ENCODE data around the gene GCHFR.

Gene GCHFR

DNA sequence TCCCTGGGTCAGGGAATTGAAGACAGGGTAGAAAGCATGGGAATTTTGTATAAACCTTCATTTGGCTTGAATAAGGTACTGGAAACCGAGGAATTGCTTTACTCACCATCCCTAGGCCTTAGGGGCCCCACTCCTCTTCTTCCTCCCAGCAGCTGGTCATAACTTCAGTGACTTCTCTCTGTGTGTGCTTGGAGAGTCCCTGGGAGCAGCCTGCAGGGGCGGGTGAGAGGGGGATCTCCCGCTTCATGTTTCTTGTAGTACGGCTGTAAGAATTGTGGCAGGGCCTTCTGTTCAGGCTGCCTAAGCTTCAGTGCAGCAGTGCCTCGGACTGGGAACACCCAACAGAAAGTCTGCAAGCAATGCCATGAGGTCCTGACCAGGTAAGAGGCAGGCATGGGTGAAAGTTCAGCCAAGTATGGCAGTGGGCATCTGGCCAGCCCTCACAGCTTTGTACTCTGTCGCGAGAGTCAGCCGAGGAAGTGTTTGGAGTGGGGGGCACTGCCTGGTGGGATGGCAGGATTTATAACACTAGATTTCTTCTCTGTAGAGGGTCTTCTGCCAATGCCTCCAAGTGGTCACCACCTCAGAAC, 45.1 kb downstream of the GCHFR start:
- DNase-seq (ENCODE audit: low read depth in 2 of 2), result no peak

DNA sequence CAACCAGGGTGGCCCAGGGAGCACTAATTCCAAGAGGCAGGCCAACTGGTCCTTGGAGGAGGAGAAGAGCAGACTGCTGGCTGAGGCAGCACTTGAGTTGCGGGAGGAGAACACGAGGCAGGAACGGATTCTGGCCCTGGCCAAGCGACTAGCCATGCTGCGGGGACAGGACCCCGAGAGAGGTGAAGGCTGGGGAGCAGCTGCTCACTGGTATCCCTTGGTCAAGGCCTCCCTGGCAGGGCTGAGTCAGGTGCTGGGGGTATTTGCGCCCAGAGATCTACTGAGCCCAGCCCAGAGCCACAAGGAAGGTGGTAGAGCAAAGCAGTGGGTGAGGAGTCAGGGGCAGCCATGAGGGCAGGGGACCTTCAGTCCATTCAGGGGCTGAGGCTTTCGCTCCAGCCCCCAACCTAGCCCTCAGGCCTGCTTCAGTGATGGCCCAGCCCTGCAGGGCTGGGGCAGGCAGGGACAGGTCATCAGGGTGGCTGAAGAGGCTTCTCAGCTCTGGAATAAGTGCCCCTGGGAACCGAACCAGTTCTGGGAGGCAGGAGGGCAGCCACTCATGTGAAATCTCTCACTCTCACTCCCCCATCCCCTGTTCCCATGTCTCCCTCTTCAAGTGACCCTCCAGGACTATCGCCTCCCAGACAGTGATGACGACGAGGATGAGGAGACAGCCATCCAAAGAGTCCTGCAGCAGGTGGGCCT, 49.0 kb downstream of the GCHFR start:
- no peak for DNase-seq (ENCODE audit: low read depth in 2 of 2)

DNA sequence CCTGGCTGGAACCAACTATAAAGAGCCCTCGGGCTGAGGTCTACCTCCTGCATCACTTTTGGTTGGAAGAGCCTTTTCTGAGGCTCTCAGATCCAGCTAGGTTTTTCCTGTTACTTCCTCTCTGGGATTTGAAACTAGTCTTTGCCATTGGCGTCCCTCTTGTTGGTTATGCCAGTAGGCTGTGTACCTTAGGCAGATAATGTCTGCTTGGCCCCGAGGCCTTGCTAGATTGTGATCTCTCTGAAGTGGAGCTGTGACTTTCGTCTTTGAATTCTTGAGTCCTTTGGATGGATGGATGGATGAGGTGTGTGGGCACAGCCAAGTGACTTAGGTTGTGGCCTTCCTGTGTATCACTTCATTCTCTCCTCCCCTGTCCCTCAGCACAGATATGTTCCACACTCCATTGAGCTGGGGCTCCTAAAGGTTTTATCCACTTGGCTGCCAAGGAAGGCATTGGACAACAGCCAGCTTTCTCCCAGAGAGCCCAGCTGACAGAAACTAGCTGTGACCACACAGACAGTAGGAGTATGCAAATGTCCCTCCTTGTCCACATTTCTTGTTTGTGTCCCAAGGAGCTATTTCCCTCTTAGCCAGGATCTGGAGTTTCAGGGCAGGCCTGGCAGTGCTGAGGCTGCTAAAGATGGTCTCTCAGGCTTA, 51.3 kb downstream of the GCHFR start:
- no peak for DNase-seq (ENCODE audit: low read depth in 2 of 2)
